K562 (cell line): ENCODE results near the gene CLIP2.

Experiments
- BDP1 ChIP-seq: IDR thresholded peaks from 3 replicates; pipeline ENCODE4 v1.6.1; 2011; ENCODE audit not compliant: insufficient read length, insufficient read depth
- DLX4 ChIP-seq: fragments of 250-450 bp; sonication (Bioruptor Pico); IDR thresholded peaks from 2 replicates; pipeline ENCODE4 v1.6.1; 2021; ENCODE audit warnings: mild to moderate bottlenecking
- LARP7 ChIP-seq: fragments of 450-650 bp; IDR thresholded peaks from 2 replicates; pipeline ENCODE4 v1.6.1; 2016
- POLR2AphosphoS5 ChIP-seq: IDR thresholded peaks from 2 replicates; pipeline ENCODE4 v1.6.1; 2011; ENCODE audit warnings: mild to moderate bottlenecking, low read depth, low read length, moderate library complexity; ENCODE audit not compliant: control insufficient read depth, insufficient read depth
- SP2 ChIP-seq: IDR thresholded peaks from 2 replicates; pipeline ENCODE4 v1.6.1; 2011; ENCODE audit warnings: mild to moderate bottlenecking, low read depth, low read length, moderate library complexity; ENCODE audit not compliant: poor library complexity, severe bottlenecking; ENCODE audit errors: extremely low read depth
- ZNF740 ChIP-seq, 3 experiments: fragments of 200-800 bp in 1 of 3; sonication (Bioruptor generic) in 1 of 3; sonication (generic) in 1 of 3; formaldehyde crosslinking in 1 of 3; IDR thresholded peaks; 2 replicates each; pipeline versions ENCODE4 v1.6.1 to v1.8.0; 2016 to 2022; ENCODE audit warnings: mild to moderate bottlenecking in 2 of 3, missing compliant biosample characterization in 2 of 3, missing genetic modification characterization in 2 of 3, missing genetic modification reagents in 1 of 3

GRCh38 chr7:74325210-74325565 lies 36.0 kb downstream of the CLIP2 start:
- TF ChIP-seq POLR2AphosphoS5: no peak
- no peak for TF ChIP-seq SP2
- no peak for TF ChIP-seq BDP1
- no peak for TF ChIP-seq ZNF740 (CRISPR knock-in tag; IDR thresholded peaks at IDR 0.05)
- TF ChIP-seq ZNF740 (tag; IDR thresholded peaks at IDR 0.05): no peak
- no peak for TF ChIP-seq DLX4 (CRISPR knock-in tag)
- TF ChIP-seq LARP7: no peak
